Vagina (tissue), 2 donors: ENCODE measurements around the gene NUP155. TPM values are rescaled to one million over a fixed set of nuclear protein-coding genes. Genes with fewer than 3 reads are reported as not detected.
"Not testable (repeated sequence)": the region's sequence is repeated elsewhere in the genome, so short reads cannot be mapped to it uniquely, and the experiment has no call there.

ENCODE experiments used
- DNase-seq, 2 donors: peaks; one replicate each; pipeline ENCODE4 v3.0.0-alpha.2; 2017; ENCODE audit errors: extremely low spot score in 2 of 2
- H3K27ac ChIP-seq: fragments of 200-600 bp; sonication (generic); one replicate; pipeline ENCODE4 v1.5.1; 2019
- H3K27me3 ChIP-seq: fragments of 200-600 bp; sonication (generic); one replicate; pipeline ENCODE4 v1.5.1; 2019
- H3K36me3 ChIP-seq, 2 donors: fragments of 200-600 bp; sonication (generic); one replicate each; pipeline ENCODE4 v1.5.1; 2017 to 2019
- H3K4me1 ChIP-seq: fragments of 200-600 bp; sonication (generic); one replicate; pipeline ENCODE4 v1.5.1; 2019
- H3K4me3 ChIP-seq, 2 donors: fragments of 200-600 bp; sonication (generic); 1 replicate in 1 of 2; 2 replicates in 1 of 2; pipeline ENCODE4 v1.5.1; 2016 to 2019
- H3K9me3 ChIP-seq: fragments of 200-600 bp; sonication (generic); one replicate; pipeline ENCODE4 v1.5.1; 2019
- POLR2A ChIP-seq, 2 donors: fragments of 450-650 bp; IDR thresholded peaks; one replicate each; pipeline ENCODE4 v1.6.1; 2017; ENCODE audit warnings: antibody characterized with exemption in 2 of 2, mild to moderate bottlenecking in 2 of 2, moderate library complexity in 2 of 2
- POLR2AphosphoS5 ChIP-seq, 2 donors: sonication (generic); formaldehyde crosslinking; IDR thresholded peaks; one replicate each; pipeline ENCODE4 v1.9.0; 2017; ENCODE audit warnings: antibody characterized with exemption in 2 of 2, mild to moderate bottlenecking in 2 of 2, low read depth in 1 of 2; ENCODE audit not compliant: insufficient read depth in 1 of 2
- intact Hi-C: fragments of 100-400 bp; cut with DNase I; formaldehyde crosslinking; loops from one replicate; pipeline ENCODE4 v1.15.1; 2023
- total RNA-seq: library from RNA; depleted of rRNA; stranded (reverse); fragments of >200 nt; gene quantifications from one replicate; pipeline ENCODE4 v1.2.3, GENCODE V29; 2016
- TF ChIP-seq, protein P1 (sequence below), 3 experiments: fragments of 450-650 bp in 2 of 3; fragments of 200-600 bp in 1 of 3; sonication (generic) in 1 of 3; IDR thresholded peaks; one replicate each; pipeline ENCODE4 v1.5.1; 2017 to 2019; ENCODE audit warnings: antibody characterized with exemption in 3 of 3, mild to moderate bottlenecking in 2 of 3, moderate library complexity in 2 of 3

The NUP155 gene
- total RNA-seq, 1 donor from 2014 or later: 29.2 TPM

DNA sequence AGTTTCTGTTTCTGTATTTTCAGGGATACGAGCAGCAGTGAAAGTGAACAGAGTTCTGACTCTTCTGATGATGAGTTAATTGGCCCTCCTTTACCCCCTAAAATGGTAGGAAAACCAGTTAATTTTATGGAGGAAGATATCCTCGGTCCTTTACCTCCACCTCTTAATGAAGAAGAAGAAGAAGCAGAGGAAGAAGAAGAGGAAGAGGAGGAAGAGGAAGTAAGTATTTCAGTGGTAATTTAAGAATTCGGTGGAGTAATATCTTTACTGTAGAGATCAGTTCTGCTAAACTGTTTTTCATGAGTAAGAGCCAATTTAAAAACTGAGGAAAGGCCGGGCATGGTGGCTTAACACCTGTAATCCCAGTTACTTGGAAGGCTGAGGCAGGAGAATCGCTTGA is 25.4 kb upstream of the NUP155 start:
- TF ChIP-seq POLR2A (IDR thresholded peaks at IDR 0.05): no peak
- TF ChIP-seq POLR2AphosphoS5 (IDR thresholded peaks at IDR 0.05; ENCODE audit: insufficient read depth in 1 of 2, low read depth in 1 of 2): no peak
- TF ChIP-seq, protein P1, sequence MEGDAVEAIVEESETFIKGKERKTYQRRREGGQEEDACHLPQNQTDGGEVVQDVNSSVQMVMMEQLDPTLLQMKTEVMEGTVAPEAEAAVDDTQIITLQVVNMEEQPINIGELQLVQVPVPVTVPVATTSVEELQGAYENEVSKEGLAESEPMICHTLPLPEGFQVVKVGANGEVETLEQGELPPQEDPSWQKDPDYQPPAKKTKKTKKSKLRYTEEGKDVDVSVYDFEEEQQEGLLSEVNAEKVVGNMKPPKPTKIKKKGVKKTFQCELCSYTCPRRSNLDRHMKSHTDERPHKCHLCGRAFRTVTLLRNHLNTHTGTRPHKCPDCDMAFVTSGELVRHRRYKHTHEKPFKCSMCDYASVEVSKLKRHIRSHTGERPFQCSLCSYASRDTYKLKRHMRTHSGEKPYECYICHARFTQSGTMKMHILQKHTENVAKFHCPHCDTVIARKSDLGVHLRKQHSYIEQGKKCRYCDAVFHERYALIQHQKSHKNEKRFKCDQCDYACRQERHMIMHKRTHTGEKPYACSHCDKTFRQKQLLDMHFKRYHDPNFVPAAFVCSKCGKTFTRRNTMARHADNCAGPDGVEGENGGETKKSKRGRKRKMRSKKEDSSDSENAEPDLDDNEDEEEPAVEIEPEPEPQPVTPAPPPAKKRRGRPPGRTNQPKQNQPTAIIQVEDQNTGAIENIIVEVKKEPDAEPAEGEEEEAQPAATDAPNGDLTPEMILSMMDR (IDR thresholded peaks at IDR 0.05): no peak
- Histone ChIP-seq H3K4me3 (no peak overlapping the region), H3K36me3 (peaks cover 0 to 51% of the 10 kb centered on the region in 2 donors)

DNA sequence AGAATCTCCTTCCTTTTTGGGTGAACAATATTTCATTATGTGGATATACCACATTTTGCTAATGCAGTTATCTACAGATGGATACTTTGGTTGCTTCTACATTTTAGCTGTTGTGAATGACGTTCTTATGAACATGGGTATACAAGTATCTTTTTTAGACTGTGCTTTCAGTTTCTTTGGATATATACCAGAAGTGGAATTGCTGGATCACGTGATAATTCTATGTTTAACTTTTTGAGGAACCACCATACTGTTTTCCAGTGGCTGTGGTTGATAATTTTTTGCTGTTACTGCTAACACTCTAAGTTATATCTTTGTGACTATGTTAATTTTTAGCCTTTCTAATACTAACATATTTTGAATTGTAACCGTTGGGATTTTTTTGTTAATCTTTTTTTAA is 20.7 kb upstream of the NUP155 start:
- Histone ChIP-seq H3K9me3 (no peaks in the 10 kb centered on the region), H3K4me3 (no peak overlapping the region), H3K36me3 (peaks cover 0 to 33% of the 10 kb centered on the region in 2 donors), H3K27me3 (no peaks in the 10 kb centered on the region), H3K27ac (no peak overlapping the region), H3K4me1 (no peaks in the 10 kb centered on the region)
- TF ChIP-seq POLR2A (IDR thresholded peaks at IDR 0.05): no peak
- TF ChIP-seq, protein P1 (IDR thresholded peaks at IDR 0.05): no peak
- no peak for TF ChIP-seq POLR2AphosphoS5 (IDR thresholded peaks at IDR 0.05; ENCODE audit: insufficient read depth in 1 of 2, low read depth in 1 of 2)
- intact Hi-C loops: no loop called here
- DNase-seq: no peak

More for the DNA sequence above, 25.4 kb upstream of the NUP155 start:
- Histone ChIP-seq H3K27me3 (no peaks in the 10 kb centered on the region), H3K9me3 (no peaks in the 10 kb centered on the region), H3K4me1 (no peaks in the 10 kb centered on the region), H3K27ac (no peak overlapping the region)
- intact Hi-C loops: no loop called here
- DNase-seq: no peak

DNA sequence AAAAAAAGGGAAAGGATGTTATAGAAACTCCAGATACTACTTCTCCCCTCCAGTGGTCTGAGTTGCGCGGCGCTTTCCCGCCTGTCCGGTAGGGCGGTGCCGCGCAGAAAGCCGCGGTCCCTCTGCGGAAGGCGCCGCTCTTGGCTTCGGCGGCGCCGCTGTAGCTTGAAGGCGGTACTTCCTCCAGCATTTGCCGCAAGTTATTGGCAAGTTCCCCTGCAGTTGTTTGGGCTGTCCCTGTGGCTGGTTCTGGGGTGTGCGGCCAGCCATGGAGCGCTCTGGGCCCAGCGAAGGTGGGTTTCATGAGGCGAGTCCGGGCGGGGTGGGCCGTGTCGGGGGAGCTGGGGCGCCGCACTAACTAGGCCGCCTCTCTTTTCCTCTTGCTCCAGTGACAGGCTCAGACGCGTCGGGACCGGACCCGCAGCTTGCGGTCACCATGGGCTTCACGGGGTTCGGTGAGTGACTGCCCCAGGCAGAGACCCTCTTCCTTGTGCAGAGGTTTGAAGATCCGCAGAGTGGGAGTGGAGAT is 8.3 kb upstream of the NUP155 start, which contains the start of gene WDR70:
Gene WDR70, plus strand, starts transcription at position 219 of the 529 bp plus-strand sequence. Its CDS starts 50 bp downstream, at position 269.
- H3K4me3 ChIP-seq: peak within 1 kb of the TSS; percentile 75 to 79
- H3K36me3 ChIP-seq, intact Hi-C loops, H3K27me3 ChIP-seq, H3K9me3 ChIP-seq: not testable (repeated sequence)
- H3K4me1 ChIP-seq: peaks cover 21% of the 10 kb centered on the region
- peak; percentile 57 to 81 for TF ChIP-seq POLR2AphosphoS5 (IDR thresholded peaks at IDR 0.05; ENCODE audit: insufficient read depth in 1 of 2, low read depth in 1 of 2)
- TF ChIP-seq, protein P1 (IDR thresholded peaks at IDR 0.05): peak; percentile 36 to 47 (median 46)
- peak in 1 of 2 donors; percentile 88 for DNase-seq
- H3K27ac ChIP-seq: peak within 1 kb of the TSS; percentile 57

DNA sequence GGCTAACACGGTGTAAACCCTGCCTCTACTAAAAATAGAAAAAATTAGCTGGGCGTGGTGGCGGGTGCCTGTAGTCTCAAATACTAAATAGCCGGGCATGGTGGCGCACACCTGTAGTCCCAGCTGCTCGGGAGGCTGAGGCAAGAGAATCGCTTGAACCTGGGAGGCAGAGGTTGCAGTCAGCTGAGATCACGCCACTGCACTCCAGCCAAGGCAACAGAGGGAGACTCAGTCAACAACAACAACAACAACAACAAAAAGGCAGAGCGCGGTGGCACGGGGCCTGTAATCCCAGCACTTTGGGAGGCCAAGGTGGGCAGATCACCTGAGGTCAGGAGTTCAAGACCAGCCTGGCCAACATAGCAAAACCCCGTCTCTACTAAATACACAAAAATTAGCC is 7.2 kb upstream of the NUP155 start:
- H3K4me3 ChIP-seq, H3K9me3 ChIP-seq, H3K36me3 ChIP-seq, DNase-seq, H3K27me3 ChIP-seq, intact Hi-C loops, H3K27ac ChIP-seq: not testable (repeated sequence)
- H3K4me1 ChIP-seq: peaks cover 21% of the 10 kb centered on the region

DNA sequence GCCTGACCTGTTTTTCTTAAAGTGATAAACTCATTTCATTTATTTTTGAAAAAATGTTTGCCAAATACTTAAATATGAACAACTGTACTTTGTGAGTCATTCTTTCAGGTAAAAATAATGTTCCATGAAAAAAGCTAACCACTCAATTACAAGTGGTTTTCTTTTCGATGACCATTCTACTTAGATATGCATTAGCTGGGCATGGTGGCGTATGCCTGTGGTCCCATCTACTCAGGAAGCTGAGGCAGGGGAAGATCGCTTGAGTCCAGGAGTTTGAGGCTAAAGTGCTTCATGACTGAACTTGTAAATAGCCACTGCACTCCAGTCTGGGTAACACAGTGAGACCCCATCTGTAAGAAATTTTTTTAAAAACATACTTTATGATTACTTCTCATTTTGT is 4.2 kb upstream of the NUP155 start:
- no peaks in the 10 kb centered on the region for H3K36me3 ChIP-seq
- H3K27me3 ChIP-seq: no peaks in the 10 kb centered on the region
- TF ChIP-seq POLR2A (IDR thresholded peaks at IDR 0.05): no peak
- TF ChIP-seq POLR2AphosphoS5 (IDR thresholded peaks at IDR 0.05; ENCODE audit: insufficient read depth in 1 of 2, low read depth in 1 of 2): no peak
- TF ChIP-seq, protein P1 (IDR thresholded peaks at IDR 0.05): no peak
- no peak overlapping the region for H3K4me3 ChIP-seq
- intact Hi-C loops: no loop called here
- H3K9me3 ChIP-seq: no peaks in the 10 kb centered on the region
- no peak for DNase-seq
- no peak overlapping the region for H3K27ac ChIP-seq
- H3K4me1 ChIP-seq: peaks cover 15% of the 10 kb centered on the region
